ENCODE measurements around the gene SHISA5. TPM values are rescaled to one million over a fixed set of nuclear protein-coding genes. Genes with fewer than 3 reads are reported as not detected.

Gene SHISA5
- total RNA-seq, 4 donors from 2014 or later: 64.1 to 90.6 (median 75.4) TPM

- TF ChIP-seq CTCF (IDR thresholded peaks at IDR 0.05; ENCODE audit: low read depth): no peak
Observed at GRCh38 chr3:48532271-48532976, 28.4 kb upstream of the SHISA5 start.

GRCh38 chr3:48528754-48529153, 24.8 kb upstream of the SHISA5 start:
- TF ChIP-seq CTCF (IDR thresholded peaks at IDR 0.05; ENCODE audit: low read depth): no peak

- TF ChIP-seq CTCF (IDR thresholded peaks at IDR 0.05; ENCODE audit: low read depth): no peak
Observed at GRCh38 chr3:48528048-48528447, 24.1 kb upstream of the SHISA5 start.

- no peak for TF ChIP-seq CTCF (IDR thresholded peaks at IDR 0.05; ENCODE audit: low read depth)
Observed at GRCh38 chr3:48524970-48525369, 21.0 kb upstream of the SHISA5 start.

GRCh38 chr3:48521635-48522034, 17.7 kb upstream of the SHISA5 start:
- no peak for TF ChIP-seq CTCF (IDR thresholded peaks at IDR 0.05; ENCODE audit: low read depth)

- TF ChIP-seq CTCF (IDR thresholded peaks at IDR 0.05; ENCODE audit: low read depth): no peak
Observed at GRCh38 chr3:48519277-48519643, 15.3 kb upstream of the SHISA5 start.

GRCh38 chr3:48518638-48519276, 14.8 kb upstream of the SHISA5 start:
- TF ChIP-seq CTCF (IDR thresholded peaks at IDR 0.05; ENCODE audit: low read depth): no peak
